ENCODE measurements around the gene MEGF11. TPM values are rescaled to one million over a fixed set of nuclear protein-coding genes. Genes with fewer than 3 reads are reported as not detected.

The MEGF11 gene
- total RNA-seq, 1 experiment from 2014 or later, result 2.3 TPM

DNA sequence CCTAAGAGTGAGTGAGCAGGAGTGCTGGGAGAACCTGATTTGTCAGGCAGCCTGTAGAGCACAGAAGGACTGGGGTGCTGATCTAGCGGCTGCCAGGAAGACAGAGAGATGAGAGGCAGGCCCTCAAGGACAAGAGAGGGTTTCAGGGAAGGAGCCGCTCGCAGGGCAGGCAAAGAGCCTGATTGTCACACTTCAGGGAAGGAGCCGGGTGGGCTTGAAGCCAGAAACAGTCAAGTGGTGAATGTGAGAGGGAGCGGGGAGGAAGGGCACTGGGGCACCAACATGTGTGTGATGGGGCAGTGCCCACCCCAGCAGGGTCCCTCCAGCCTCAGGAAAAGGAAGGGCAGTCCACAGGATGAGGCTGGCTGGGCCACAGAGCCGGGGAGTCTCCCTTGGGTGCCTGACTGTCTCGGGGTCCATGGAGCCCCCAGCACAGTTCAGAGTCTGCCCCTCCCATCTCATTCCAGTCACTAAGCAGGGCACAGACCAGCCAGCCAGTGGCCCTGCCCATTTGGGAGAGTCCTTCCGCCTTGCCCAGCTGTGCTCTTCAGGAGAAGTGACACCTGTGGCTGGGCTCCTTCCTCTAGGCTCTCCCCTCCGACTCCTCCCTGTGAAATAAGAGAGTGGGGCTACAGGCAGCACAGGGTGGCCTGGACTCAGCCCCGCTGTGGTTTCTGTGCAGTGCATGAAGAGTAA, 235.6 kb downstream of the MEGF11 start:
- ATAC-seq, result no peak
- Histone ChIP-seq H3K36me3 (ENCODE audit: control insufficient read depth in 1 of 2, insufficient read depth in 2 of 2, low read length in 2 of 2) (no peaks in the 10 kb centered on the region), H4K20me1 (ENCODE audit: insufficient read depth) (no peaks in the 10 kb centered on the region), H3K4me3 (replicated peaks in 1 of 2; ENCODE audit: low read depth in 1 of 2, low read length in 2 of 2) (no peak overlapping the region), H3K27me3 (ENCODE audit: insufficient read depth, low read length) (no peaks in the 10 kb centered on the region), H3K9ac (ENCODE audit: low read length) (no peak overlapping the region), H3K27ac (ENCODE audit: low read depth, low read length) (no peak overlapping the region), H3K9me2 (ENCODE audit: insufficient read depth) (no peaks in the 10 kb centered on the region), H3K4me1 (ENCODE audit: control insufficient read depth in 1 of 2, insufficient read depth in 2 of 2, low read length in 2 of 2) (no peaks in the 10 kb centered on the region), H3K9me3 (ENCODE audit: control insufficient read depth in 1 of 2, insufficient read depth in 1 of 2, low read depth in 1 of 2, low read length in 2 of 2) (no peaks in the 10 kb centered on the region), H3K79me2 (ENCODE audit: insufficient read depth, low read length) (no peaks in the 10 kb centered on the region), H2AFZ (ENCODE audit: low read depth, low read length, poor library complexity, severe bottlenecking) (no peak overlapping the region), H3K4me2 (ENCODE audit: low read length) (no peak overlapping the region)
- DNase-seq (ENCODE audit: low read depth, low spot score), result no peak
- POLR2A ChIA-PET, result no interaction called here
- CTCF ChIA-PET, result no interaction called here
- intact Hi-C loops (cut with micrococcal nuclease), result no loop called here
- RAD21 ChIA-PET (ENCODE audit: low non-redundant PET in 1 of 2, low total read pairs in 2 of 2, uncharacterized antibody in 2 of 2, unreplicated experiment in 2 of 2), result no interaction called here
- no TSS peak for BruUV-seq (replicated peaks)
- TF ChIP-seq POLR2AphosphoS5 (IDR thresholded peaks at IDR 0.05; ENCODE audit: low read depth, low read length), result no peak
- TF ChIP-seq, protein P1, sequence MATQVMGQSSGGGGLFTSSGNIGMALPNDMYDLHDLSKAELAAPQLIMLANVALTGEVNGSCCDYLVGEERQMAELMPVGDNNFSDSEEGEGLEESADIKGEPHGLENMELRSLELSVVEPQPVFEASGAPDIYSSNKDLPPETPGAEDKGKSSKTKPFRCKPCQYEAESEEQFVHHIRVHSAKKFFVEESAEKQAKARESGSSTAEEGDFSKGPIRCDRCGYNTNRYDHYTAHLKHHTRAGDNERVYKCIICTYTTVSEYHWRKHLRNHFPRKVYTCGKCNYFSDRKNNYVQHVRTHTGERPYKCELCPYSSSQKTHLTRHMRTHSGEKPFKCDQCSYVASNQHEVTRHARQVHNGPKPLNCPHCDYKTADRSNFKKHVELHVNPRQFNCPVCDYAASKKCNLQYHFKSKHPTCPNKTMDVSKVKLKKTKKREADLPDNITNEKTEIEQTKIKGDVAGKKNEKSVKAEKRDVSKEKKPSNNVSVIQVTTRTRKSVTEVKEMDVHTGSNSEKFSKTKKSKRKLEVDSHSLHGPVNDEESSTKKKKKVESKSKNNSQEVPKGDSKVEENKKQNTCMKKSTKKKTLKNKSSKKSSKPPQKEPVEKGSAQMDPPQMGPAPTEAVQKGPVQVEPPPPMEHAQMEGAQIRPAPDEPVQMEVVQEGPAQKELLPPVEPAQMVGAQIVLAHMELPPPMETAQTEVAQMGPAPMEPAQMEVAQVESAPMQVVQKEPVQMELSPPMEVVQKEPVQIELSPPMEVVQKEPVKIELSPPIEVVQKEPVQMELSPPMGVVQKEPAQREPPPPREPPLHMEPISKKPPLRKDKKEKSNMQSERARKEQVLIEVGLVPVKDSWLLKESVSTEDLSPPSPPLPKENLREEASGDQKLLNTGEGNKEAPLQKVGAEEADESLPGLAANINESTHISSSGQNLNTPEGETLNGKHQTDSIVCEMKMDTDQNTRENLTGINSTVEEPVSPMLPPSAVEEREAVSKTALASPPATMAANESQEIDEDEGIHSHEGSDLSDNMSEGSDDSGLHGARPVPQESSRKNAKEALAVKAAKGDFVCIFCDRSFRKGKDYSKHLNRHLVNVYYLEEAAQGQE (IDR thresholded peaks at IDR 0.05; ENCODE audit: low read depth), result no peak
- TF ChIP-seq, protein P2, sequence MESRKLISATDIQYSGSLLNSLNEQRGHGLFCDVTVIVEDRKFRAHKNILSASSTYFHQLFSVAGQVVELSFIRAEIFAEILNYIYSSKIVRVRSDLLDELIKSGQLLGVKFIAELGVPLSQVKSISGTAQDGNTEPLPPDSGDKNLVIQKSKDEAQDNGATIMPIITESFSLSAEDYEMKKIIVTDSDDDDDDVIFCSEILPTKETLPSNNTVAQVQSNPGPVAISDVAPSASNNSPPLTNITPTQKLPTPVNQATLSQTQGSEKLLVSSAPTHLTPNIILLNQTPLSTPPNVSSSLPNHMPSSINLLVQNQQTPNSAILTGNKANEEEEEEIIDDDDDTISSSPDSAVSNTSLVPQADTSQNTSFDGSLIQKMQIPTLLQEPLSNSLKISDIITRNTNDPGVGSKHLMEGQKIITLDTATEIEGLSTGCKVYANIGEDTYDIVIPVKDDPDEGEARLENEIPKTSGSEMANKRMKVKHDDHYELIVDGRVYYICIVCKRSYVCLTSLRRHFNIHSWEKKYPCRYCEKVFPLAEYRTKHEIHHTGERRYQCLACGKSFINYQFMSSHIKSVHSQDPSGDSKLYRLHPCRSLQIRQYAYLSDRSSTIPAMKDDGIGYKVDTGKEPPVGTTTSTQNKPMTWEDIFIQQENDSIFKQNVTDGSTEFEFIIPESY (IDR thresholded peaks at IDR 0.05; ENCODE audit: extremely low read depth, insufficient replicate concordance, low read length), result no peak
- TF ChIP-seq EZH2 (IDR thresholded peaks at IDR 0.05), result no peak
- no peak for TF ChIP-seq JUND (IDR thresholded peaks at IDR 0.05)
- no peak for TF ChIP-seq SRF (IDR thresholded peaks at IDR 0.05; ENCODE audit: low read depth)
- no peak for TF ChIP-seq CEBPB (IDR thresholded peaks at IDR 0.05; ENCODE audit: low read depth)
